ENCODE results near the gene C1orf74. TPM values are rescaled to one million over a fixed set of nuclear protein-coding genes. Genes with fewer than 3 reads are reported as not detected.
"Not testable (repeated sequence)": the region's sequence is repeated elsewhere in the genome, so short reads cannot be mapped to it uniquely, and the experiment has no call there.

Gene C1orf74
- total RNA-seq, 1 donor from 2014 or later: 4.0 TPM

GRCh38 chr1:209805875-209806760 lies 21.8 kb upstream of the C1orf74 start, which contains the start of gene IRF6:
Gene IRF6 (minus strand): TSS chr1:209806142. CDS start chr1:209801413, 4,729 bp downstream.
- DNase-seq (ENCODE audit: low read depth, low spot score): no peak

DNA sequence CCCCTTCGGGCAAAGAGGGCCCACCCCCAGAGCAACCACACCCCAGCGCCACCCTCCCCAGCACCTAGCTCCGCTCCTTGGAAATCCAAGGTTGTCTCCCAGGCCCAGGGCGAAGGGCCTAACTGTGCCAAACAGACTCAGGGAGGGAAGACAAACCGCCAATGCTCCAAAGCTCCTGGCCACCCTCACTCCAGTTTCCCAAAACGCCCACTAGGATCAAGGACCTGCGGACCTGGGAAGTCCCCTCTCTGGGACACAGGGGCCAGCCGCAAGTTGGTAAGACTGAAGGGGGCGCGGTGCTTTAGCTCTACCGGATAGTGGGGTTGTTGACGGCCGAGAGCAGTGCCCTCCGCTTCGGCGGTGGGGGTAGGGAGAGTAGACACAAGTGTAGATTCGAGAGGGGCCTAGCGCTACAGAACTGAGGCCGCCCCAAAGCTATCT lies 21.0 kb upstream of the C1orf74 start:
- DNase-seq (ENCODE audit: low read depth, low spot score): no peak

- no peak for DNase-seq (ENCODE audit: low read depth, low spot score)
Measured at GRCh38 chr1:209803568-209803967, 19.2 kb upstream of the C1orf74 start.

GRCh38 chr1:209802780-209803152 lies 18.4 kb upstream of the C1orf74 start:
- DNase-seq (ENCODE audit: low read depth, low spot score): no peak

DNA sequence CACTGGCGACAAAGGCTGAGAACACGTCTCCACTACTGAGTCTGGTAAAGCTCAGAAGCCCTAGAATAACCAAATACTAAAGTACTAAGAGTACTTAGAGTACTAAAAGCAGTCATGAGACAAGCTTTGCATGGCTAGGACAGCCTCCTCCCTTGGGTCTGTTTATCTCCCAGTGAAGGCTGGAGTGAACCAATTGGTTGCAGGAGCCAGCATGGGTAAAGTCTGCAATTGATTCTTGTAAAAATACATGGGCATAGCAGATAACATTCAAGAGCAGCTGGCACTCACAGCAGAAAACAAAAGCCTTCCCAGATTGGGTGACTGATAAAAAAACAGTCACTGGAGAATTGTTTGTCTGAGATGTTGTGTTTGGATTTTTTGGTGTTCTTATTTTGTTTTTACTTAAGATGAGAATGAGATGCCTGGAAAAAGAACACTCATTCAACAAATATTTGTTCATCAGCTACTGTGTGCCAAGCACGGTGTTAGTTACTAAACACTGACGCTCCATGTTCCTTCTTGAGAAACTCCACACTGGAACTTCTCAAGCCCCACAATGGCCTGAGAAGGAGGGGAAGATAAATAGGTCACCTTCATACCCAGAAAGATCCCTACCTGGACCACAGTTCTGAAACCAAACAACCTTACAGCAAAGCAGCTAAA lies 17.9 kb upstream of the C1orf74 start:
- peak; percentile 73 for DNase-seq (ENCODE audit: low read depth, low spot score)

DNA sequence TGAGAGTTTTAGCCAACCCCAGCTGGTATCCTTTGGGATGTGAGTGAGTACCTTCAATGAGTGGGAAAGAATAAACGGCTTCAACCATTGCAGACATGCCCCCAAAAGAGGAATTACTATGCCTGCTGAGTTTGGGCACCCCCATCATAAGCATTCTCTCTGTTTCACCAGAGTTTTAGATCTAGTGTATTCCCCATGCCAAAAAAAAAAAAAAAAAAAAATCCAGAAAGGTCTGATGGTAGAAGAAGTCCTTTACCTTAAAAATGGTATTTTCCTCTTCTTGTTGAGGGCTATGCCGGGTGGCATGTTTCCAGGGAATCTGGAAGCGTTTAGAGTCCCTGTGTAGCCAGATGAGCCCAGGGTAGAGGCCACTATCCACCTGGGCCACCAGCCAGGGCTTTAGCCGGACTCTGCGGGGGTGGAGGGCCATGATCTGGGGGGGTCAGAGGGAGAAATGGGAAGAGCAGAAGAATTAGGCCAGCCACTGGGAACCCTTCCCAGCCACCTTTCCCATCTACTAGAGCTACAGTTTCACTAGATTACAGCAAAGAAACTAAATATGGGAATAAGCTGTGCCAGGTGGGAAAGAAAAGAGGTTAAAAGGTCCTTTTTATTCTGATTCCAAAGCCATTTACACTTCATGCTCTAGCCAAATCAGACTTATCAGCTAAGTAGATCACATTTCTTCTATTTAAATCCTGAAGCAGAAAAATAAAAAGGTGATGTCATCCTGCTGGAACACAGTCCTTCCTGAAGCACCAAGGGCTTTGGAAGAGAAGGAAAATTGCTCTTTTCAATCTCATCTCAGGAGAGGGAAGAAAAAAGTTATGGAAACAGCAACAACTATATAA lies 16.9 kb upstream of the C1orf74 start:
- peak; percentile 58 for DNase-seq (ENCODE audit: low read depth, low spot score)

DNA sequence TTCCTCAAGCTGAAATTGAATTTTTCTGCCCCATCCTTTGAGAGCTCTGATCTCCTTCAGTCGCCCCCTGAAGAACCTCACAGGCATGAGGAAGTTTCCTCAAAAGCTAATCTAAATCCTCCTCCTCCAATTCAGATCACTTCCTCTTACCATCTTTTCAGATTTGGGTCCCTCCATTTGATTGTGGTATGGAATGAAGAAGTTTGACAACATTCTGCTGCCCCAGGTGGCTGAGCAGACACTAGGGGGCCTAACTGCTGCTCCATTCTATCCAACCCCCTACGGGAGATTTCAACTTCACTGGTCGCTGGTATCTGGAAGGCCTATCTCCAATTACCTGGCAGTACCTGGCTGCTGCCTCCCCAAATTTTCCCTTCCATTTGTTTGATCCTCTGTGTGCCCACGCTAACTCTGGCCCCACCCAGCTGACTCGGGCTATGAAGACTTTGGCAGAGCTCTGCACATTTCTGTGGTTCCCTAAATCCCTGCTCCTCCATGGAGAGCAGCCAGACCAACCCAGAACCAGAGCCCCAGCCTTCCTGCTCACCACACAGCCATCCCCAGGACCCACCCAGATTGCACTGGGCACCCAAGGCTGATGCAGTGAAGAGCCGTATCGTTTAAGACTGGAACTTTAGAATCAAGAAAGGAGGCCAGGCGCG lies 13.8 kb upstream of the C1orf74 start:
- DNase-seq (ENCODE audit: low read depth, low spot score): no peak

DNA sequence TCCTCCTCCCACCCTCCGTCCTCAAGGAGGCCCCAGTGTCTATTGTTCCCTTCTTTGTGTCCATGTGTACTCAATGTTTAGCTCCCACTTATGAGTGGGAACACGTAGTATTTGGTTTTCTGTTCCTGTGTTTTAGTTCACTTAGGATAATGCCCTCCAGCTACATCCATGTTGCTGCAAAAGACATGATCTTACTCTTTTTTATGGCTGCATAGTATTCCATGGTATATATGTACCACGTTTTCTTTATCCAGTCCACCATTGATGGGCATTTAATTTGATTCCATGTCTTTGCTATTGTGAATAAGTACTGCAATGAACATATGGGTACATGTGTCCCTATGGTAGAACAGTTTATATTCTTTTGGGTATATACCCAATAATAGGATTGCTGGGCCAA lies 9.4 kb upstream of the C1orf74 start:
- DNase-seq (ENCODE audit: low read depth, low spot score): not testable (repeated sequence)

DNA sequence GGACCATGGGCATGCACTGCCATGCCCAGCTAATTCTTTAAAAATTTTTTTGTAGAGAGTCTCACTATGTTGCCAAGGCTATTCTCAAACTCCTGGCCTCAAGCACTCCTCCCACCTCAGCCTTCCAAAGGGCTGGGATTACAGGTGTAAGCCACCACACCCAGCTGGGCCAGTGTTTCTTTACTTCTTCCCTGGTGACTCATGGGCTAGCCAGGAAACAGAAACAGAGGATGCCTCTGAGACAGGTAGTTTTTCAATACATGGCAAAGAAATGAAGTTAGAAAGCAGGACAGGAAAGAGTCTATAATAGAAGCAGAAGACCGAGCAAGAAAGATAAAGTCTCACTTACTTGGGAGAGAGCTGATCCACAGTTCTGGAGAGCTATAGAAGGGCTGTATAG lies 7.6 kb upstream of the C1orf74 start:
- no peak for DNase-seq (ENCODE audit: low read depth, low spot score)

DNA sequence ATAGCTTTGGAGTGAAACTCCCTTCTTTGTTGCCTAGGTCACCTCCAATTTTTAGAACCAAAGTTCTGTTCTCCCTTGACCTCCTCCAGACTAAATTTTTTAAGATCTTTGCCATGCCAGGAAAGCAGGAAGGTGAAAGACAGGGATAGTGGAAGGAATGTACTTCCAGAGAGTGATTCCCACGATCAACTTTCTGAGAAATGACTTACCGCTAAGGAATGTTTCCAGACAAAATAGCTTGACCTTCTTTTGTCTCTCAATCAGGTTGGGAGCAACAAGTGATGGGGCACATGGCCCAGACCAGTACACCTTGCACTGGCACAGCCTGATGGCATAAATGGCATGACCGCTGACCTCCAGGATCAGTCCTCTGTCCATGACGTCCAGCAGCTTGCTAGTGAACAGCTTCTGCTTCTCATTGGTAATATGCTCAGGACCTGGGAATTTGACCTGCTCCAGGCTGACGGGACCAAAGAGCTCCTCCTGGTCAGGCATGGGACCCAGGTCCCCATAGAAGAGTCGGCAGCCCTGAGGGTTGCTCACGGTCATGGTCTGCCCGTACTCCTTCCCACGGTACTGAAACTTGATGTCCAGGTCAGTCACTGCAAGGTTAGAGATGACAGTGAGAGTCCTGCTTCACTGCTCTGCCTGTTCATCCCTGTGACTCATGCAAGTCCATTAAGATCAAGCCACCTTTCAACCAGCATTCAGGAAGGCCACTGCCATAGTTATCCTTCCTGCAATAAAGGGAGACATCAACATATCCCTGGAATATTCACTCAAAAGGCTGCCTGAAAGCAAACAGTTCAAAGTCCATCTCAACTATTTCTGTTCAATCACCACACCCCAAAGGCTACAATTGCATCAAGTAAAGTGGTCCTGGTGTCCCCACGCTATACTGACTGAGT lies 6.2 kb upstream of the C1orf74 start:
- DNase-seq (ENCODE audit: low read depth, low spot score): no peak

- DNase-seq (ENCODE audit: low read depth, low spot score): no peak
Measured at GRCh38 chr1:209789245-209789644, 4.9 kb upstream of the C1orf74 start.

DNA sequence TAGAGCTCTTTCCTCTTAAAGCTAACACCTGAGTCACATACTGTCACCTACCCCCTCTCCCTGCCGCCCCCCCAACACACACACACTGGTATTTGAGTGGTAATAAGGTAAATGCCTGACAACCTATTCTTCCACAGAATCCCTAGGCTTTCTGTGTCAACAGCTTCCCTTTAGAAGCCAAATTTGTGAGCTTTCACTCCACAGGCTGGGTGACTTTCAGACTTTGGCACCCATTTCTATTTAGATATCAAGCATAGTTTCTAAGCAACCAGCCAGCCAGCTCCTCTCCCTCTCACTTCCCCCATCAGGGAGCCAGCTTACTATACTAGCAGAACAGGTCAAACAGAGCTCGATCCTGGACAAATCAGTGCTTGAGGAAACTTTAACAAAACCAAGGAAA lies 3.2 kb upstream of the C1orf74 start:
- DNase-seq (ENCODE audit: low read depth, low spot score): no peak

- no peak for DNase-seq (ENCODE audit: low read depth, low spot score)
Measured at GRCh38 chr1:209786146-209786545, 1.8 kb upstream of the C1orf74 start.

DNA sequence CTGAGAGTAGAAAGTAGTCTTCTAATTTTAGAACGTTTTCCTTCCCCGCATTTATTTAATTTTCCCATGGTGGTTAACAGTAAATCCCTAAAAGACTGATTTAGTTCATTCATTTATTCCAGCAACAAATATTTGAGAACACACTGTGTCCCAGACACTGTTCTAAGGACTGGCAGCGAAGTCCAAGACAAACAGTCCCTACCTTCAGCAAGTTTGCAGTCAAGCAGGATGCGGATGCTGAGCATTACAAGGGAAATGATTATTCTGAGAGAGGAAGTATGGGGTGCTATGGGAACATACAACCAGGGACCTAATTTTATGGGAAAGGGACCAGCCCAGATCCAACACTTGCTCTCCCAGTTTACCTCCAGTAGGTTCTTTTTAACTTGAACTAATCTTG lies 1.2 kb upstream of the C1orf74 start:
- DNase-seq (ENCODE audit: low read depth, low spot score): no peak

DNA sequence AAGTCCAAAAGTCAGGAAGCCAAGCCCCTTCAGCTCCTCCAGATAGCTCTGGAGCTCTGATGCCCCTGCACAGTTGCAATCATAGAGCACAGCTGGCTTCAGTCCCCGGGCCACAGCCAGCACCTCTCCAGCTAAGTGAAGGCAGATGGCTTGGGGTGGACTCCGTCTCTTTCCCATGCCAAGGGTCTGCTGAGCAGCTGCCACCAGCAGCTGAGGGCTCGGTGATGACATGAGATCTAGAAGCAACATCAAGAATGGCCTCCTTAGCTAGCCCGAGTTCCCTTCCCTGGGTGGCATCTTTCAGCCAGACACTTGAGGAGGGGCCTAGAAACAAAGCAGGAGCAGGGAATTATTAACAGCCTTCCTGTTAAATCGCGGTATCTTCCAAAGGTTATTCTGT lies 973 bp downstream of the C1orf74 start:
- no peak for DNase-seq (ENCODE audit: low read depth, low spot score)

- no peak for DNase-seq (ENCODE audit: low read depth, low spot score)
Measured at GRCh38 chr1:209780268-209780667, 4.1 kb downstream of the C1orf74 start.

DNA sequence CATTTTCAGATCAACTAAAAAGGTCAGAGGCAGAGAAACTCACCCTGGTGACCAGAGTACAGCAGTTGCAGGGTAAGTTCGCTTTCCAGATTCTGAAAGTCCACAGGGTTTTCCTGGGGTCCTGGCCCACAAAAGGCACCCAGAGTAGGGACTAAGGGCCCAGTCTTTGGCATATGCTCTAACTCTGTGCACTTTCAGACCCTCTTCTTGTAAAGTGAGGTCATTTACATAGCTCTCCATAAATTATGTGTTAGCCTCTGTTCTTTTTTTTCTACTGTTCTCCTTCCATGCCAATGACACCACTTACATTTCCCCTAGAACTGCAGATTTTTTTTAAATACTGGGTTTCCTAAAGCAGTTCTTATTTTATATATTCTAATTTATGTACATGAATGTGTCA lies 6.3 kb downstream of the C1orf74 start:
- DNase-seq (ENCODE audit: low read depth, low spot score): no peak

DNA sequence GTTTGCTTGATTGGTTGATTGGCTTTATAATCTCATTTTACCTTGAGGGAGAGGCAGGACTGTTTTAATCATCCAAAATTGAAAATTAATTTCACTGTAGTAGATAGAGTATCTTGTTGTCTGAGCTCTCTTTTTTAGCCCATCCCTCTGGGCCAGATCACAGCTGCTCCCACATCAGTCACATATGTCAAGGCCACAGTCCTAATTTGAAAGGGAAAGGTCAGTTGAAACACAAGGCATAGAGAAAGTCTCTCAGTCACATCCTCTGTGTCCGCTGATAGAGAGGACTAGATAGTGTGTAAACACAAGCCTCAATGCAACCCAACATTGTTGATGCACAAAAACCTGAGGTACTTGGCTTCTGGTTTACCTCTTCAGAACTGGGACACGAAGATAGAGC lies 6.8 kb downstream of the C1orf74 start:
- DNase-seq (ENCODE audit: low read depth, low spot score): no peak

- DNase-seq (ENCODE audit: low read depth, low spot score): no peak
Measured at GRCh38 chr1:209775678-209776077, 8.7 kb downstream of the C1orf74 start.

DNA sequence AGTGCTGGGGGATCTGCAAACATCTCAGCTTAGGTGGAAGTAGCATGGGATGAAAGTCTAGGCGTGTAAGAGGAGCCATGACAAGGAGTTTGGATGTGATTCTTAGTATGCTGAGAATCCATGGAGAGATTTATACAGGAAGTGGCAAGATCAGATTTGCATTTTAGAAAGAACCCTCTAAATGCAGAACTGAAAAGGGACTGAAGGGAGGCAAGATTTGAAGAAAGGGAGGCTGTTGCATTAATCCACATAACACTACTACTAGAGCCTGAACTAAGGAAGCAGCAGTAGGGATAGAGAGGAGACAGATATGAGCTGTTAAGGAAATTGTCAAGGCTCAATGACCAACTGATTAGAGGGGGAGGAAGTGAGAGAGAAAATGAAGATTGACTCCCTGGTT lies 9.8 kb downstream of the C1orf74 start:
- DNase-seq (ENCODE audit: low read depth, low spot score): no peak
